ENCODE results near the gene TMEM182.
A peak's percentile ranks its signal among the peaks of the same experiment; 100 is the strongest.

Gene TMEM182

GRCh38 chr2:102761763-102762162 lies at the start of gene TMEM182:
Gene TMEM182, plus strand, starts transcription at chr2:102762031. Its CDS starts 187 bp downstream, at chr2:102762218.
- DNase-seq = no peak

- DNase-seq = no peak
Measured at GRCh38 chr2:102717308-102718018, 44.4 kb upstream of the TMEM182 start.

GRCh38 chr2:102718387-102719316 lies 43.2 kb upstream of the TMEM182 start:
- no peak for DNase-seq

GRCh38 chr2:102724016-102724490 lies 37.8 kb upstream of the TMEM182 start:
- DNase-seq = no peak

- no peak for DNase-seq
Measured at GRCh38 chr2:102724553-102724952, 37.3 kb upstream of the TMEM182 start.

- DNase-seq = no peak
Measured at GRCh38 chr2:102726128-102727087, 35.4 kb upstream of the TMEM182 start.

- no peak for DNase-seq
Measured at GRCh38 chr2:102735416-102736109, 26.3 kb upstream of the TMEM182 start.

- no peak for DNase-seq
Measured at GRCh38 chr2:102736110-102736409, 25.8 kb upstream of the TMEM182 start.

GRCh38 chr2:102736410-102737409 lies 25.1 kb upstream of the TMEM182 start:
- peak; percentile 55 for DNase-seq

GRCh38 chr2:102737431-102737830 lies 24.4 kb upstream of the TMEM182 start:
- DNase-seq = no peak

- no peak for DNase-seq
Measured at GRCh38 chr2:102743259-102743658, 18.6 kb upstream of the TMEM182 start.

- DNase-seq = no peak
Measured at GRCh38 chr2:102748107-102748506, 13.7 kb upstream of the TMEM182 start.

GRCh38 chr2:102749938-102750337 lies 11.9 kb upstream of the TMEM182 start:
- DNase-seq = no peak

- DNase-seq = peak; percentile 7
Measured at GRCh38 chr2:102753563-102754159, 8.2 kb upstream of the TMEM182 start.

- DNase-seq = no peak
Measured at GRCh38 chr2:102754456-102755145, 7.2 kb upstream of the TMEM182 start.

GRCh38 chr2:102755284-102755683 lies 6.5 kb upstream of the TMEM182 start:
- no peak for DNase-seq

- no peak for DNase-seq
Measured at GRCh38 chr2:102758439-102758838, 3.4 kb upstream of the TMEM182 start.

- DNase-seq = no peak
Measured at GRCh38 chr2:102764083-102764482, 2.3 kb downstream of the TMEM182 start.

GRCh38 chr2:102765061-102765460 lies 3.2 kb downstream of the TMEM182 start:
- DNase-seq = no peak

GRCh38 chr2:102768253-102768652 lies 6.4 kb downstream of the TMEM182 start:
- DNase-seq = no peak

All from NCI-H226 (cell line).